ENCODE measurements around the gene UGT2B7. TPM values are rescaled to one million over a fixed set of nuclear protein-coding genes. Genes with fewer than 3 reads are reported as not detected.
A peak's percentile ranks its signal among the peaks of the same experiment; 100 is the strongest.

The UGT2B7 gene
- total RNA-seq, 6 experiments from 2014 or later, result 0.14 to 0.24 (median 0.20) TPM; not detected in 3

DNA sequence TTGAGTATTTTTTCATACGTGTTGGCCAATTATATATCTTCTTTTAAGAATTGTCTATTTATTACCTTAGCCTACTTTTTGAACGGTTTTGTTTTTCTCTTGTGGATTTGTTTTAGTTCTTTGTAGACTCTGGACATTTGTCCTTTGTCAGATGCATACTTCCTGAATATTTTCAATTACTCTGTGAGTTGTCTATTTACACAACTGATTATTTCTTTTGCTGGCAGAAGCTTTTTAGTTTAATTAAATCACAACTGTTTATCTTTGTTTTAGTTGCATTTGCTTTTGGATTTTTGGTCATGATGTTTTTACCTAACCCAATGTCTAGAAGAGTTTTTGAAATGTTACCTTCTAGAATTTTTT, 19.6 kb downstream of the UGT2B7 start:
- peak overlapping the region; percentile 80; the same call in 1 of the 2 replicates for H3K4me3 Mint-ChIP-seq
- H3K4me1 Mint-ChIP-seq (ENCODE audit: low read depth), result peaks cover 18% of the 10 kb centered on the region
- no peak for DNase-seq
- no peaks in the 10 kb centered on the region for H3K36me3 Mint-ChIP-seq (ENCODE audit: low read depth)
- TF ChIP-seq, protein P1, sequence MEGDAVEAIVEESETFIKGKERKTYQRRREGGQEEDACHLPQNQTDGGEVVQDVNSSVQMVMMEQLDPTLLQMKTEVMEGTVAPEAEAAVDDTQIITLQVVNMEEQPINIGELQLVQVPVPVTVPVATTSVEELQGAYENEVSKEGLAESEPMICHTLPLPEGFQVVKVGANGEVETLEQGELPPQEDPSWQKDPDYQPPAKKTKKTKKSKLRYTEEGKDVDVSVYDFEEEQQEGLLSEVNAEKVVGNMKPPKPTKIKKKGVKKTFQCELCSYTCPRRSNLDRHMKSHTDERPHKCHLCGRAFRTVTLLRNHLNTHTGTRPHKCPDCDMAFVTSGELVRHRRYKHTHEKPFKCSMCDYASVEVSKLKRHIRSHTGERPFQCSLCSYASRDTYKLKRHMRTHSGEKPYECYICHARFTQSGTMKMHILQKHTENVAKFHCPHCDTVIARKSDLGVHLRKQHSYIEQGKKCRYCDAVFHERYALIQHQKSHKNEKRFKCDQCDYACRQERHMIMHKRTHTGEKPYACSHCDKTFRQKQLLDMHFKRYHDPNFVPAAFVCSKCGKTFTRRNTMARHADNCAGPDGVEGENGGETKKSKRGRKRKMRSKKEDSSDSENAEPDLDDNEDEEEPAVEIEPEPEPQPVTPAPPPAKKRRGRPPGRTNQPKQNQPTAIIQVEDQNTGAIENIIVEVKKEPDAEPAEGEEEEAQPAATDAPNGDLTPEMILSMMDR (IDR thresholded peaks at IDR 0.05), result no peak
- no peaks in the 10 kb centered on the region for H3K9me3 Mint-ChIP-seq
- H3K27me3 Mint-ChIP-seq (ENCODE audit: insufficient read depth), result no peaks in the 10 kb centered on the region
- H3K27ac Mint-ChIP-seq, result no peak overlapping the region

DNA sequence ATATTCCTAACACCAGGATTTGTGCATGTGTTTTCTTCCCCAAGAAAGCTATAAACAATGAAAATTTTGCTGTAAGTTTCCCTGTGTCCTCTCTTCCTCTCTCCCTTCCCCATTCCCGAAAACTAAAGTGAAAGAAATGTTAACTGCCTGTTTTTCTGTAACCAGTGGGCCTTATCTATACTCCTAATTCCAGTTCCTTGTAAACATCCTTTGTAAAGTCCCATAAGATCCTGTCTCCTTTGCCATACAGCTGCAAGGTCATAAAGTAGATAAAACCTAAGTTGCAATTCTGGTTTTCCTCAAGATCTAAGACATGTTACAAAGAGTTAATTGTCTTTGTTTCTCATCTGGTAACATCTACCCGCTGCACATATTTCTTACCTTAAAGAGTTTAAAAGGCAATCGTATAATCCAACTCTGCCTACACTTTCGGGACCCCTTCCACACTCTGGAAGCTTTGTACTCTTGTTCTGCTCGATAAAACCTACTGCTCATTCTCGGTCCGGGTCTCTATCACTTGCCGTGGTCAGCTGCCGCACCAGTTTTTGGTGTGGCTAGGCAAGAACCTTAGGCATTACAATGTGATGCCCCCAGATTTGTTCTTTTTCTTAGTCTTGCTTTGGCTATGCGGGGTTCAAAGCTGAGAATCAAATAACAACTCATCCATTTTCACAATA, 20.5 kb downstream of the UGT2B7 start:
- Mint-ChIP-seq H3K27me3 (ENCODE audit: insufficient read depth) (no peaks in the 10 kb centered on the region), H3K9me3 (no peaks in the 10 kb centered on the region), H3K4me3 (peak overlapping the region; percentile 80), H3K4me1 (ENCODE audit: low read depth) (peaks cover 21% of the 10 kb centered on the region), H3K27ac (peak overlapping the region; percentile 52), H3K36me3 (ENCODE audit: low read depth) (no peaks in the 10 kb centered on the region)
- TF ChIP-seq, protein P1 (IDR thresholded peaks at IDR 0.05), result no peak
- no peak for DNase-seq

DNA sequence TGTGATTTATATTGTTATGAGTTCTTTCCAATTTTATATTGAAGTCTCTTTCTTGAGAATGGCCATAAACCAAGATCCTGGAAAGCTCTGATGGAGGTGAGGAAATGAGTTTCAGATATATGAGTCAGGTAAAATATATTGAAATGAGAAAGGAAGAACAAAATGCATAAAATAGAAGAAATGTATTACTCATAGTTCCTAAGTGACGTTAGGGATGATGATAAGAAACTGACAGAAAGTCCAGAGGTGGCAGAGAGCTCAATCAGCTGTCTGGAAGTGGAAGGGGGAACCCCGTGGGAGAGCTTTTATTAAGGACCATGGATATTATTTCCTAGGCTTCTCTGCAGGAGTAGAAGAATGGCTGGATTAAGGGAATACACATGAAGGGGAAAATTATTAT, 24.6 kb downstream of the UGT2B7 start:
- Mint-ChIP-seq H3K4me3 (no peak overlapping the region), H3K9me3 (no peaks in the 10 kb centered on the region), H3K27me3 (ENCODE audit: insufficient read depth) (no peaks in the 10 kb centered on the region; the same call in 1 of the 2 replicates), H3K4me1 (ENCODE audit: low read depth) (peaks cover 19% of the 10 kb centered on the region), H3K27ac (no peak overlapping the region), H3K36me3 (ENCODE audit: low read depth) (no peaks in the 10 kb centered on the region)
- TF ChIP-seq, protein P1 (IDR thresholded peaks at IDR 0.05), result no peak
- DNase-seq, result no peak

DNA sequence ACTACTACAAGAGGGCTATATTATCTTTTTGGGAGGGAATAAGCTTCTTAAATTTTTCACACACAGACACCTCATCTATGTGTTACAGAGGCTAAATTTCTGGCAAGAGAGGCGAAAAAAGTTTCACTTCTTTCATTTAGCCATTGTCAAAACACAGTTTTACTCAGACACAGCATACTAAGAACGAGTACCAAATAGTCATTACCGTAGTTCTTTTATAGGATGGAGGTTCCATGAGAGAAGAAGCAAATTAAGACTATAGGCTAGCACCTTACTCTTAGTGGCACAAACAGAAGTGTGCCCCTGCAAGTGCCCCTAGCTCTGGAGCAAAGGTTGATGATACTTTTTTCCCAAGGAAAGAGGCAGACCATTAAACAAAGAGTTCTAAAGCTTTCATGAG, 26.2 kb downstream of the UGT2B7 start:
- DNase-seq, result no peak
- TF ChIP-seq, protein P1 (IDR thresholded peaks at IDR 0.05), result no peak
- Mint-ChIP-seq H3K36me3 (ENCODE audit: low read depth) (no peaks in the 10 kb centered on the region), H3K27ac (no peak overlapping the region), H3K4me1 (ENCODE audit: low read depth) (peaks cover 6% of the 10 kb centered on the region; the same call in 1 of the 2 replicates), H3K4me3 (no peak overlapping the region), H3K27me3 (ENCODE audit: insufficient read depth) (no peaks in the 10 kb centered on the region; the same call in 1 of the 2 replicates), H3K9me3 (no peaks in the 10 kb centered on the region)

DNA sequence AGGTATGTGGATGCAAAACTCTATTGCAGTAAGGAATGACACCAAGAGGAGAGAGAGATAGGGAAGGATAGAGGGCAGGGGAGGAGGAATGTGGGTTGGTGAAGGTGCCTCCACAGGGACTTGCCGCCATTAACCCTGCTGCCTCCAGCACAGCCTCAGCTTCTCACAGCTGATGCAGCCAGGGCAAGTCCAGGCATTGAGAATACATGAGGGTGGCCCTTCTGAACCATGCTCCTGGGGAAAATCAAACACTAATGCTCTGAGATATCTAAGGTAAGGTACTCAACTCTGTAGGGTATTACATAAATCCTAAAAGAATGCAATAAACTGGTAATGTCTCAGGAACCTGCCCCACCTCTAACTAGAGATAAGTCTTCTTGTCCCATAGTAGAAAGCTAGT, 28.7 kb downstream of the UGT2B7 start:
- TF ChIP-seq, protein P1 (IDR thresholded peaks at IDR 0.05), result no peak
- Mint-ChIP-seq H3K27ac (no peak overlapping the region), H3K27me3 (ENCODE audit: insufficient read depth) (no peaks in the 10 kb centered on the region; the same call in 1 of the 2 replicates), H3K36me3 (ENCODE audit: low read depth) (no peaks in the 10 kb centered on the region), H3K4me3 (peak overlapping the region; percentile 1; the same call in 1 of the 2 replicates), H3K4me1 (ENCODE audit: low read depth) (peaks cover 6% of the 10 kb centered on the region; the same call in 1 of the 2 replicates), H3K9me3 (no peaks in the 10 kb centered on the region)
- no peak for DNase-seq
